Glutamatergic neuron (in vitro differentiated cells): ENCODE data around the gene SLC26A9. TPM values are rescaled to one million over a fixed set of nuclear protein-coding genes. Genes with fewer than 3 reads are reported as not detected.

ENCODE experiments used
- DNase-seq: peaks from one replicate; pipeline ENCODE4 v3.0.0; 2022
- H3K27ac Mint-ChIP-seq: one replicate; pipeline ENCODE4 v1.8.0; 2020; ENCODE audit warnings: mild to moderate bottlenecking, mixed read lengths, inconsistent platforms; ENCODE audit not compliant: unreplicated experiment
- H3K27me3 Mint-ChIP-seq: one replicate; pipeline ENCODE4 v1.8.0; 2020; ENCODE audit warnings: mild to moderate bottlenecking, moderate library complexity, mixed read lengths, inconsistent platforms; ENCODE audit not compliant: unreplicated experiment
- H3K36me3 Mint-ChIP-seq: one replicate; pipeline ENCODE4 v1.8.0; 2020; ENCODE audit warnings: mild to moderate bottlenecking, mixed read lengths, inconsistent platforms; ENCODE audit not compliant: unreplicated experiment
- H3K4me1 Mint-ChIP-seq: one replicate; pipeline ENCODE4 v1.8.0; 2020; ENCODE audit warnings: mild to moderate bottlenecking, low read depth, mixed read lengths, inconsistent platforms; ENCODE audit not compliant: unreplicated experiment
- H3K4me3 Mint-ChIP-seq: one replicate; pipeline ENCODE4 v1.8.0; 2020; ENCODE audit warnings: mild to moderate bottlenecking, mixed read lengths, inconsistent platforms; ENCODE audit not compliant: unreplicated experiment
- H3K9me3 Mint-ChIP-seq: one replicate; pipeline ENCODE4 v1.8.0; 2020; ENCODE audit warnings: mild to moderate bottlenecking, moderate library complexity, mixed read lengths, inconsistent platforms; ENCODE audit not compliant: unreplicated experiment
- total RNA-seq: library from RNA; stranded (reverse); fragmentation: NEBNext Ultra II Directional; extraction: Animal tissue kit (Norgen Biotek cat#: 25700); gene quantifications from one replicate; pipeline ENCODE4 v1.2.1, GENCODE V29; 2021; ENCODE audit not compliant: unreplicated experiment
- TF ChIP-seq, protein P1 (sequence below): fragments of 200-600 bp; sonication (generic); IDR thresholded peaks from one replicate; pipeline ENCODE4 v1.5.0; 2021; ENCODE audit not compliant: partially characterized antibody, unreplicated experiment

SLC26A9 gene
- total RNA-seq, 1 donor from 2014 or later, result not detected

DNA sequence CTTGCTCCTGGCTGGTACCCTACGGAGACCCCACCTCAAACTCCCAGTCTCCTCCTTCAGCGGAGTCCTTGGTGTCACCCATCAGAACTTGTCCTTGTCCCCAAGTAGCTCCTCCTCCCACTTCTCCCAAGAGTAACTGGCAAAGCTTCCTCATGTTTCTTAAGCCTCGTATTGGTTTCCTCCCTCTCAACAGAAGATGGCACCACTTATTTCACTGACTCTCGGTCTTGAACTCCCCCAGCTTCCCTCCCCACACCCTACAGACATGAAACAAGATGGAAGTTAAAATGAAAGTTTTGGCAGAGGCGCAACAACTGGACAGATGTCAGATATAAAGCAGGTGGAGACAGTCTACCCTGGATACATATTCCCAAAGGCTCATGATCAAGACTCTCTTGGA is 46.5 kb upstream of the SLC26A9 start:
- Mint-ChIP-seq H3K27ac (no peak overlapping the region), H3K4me1 (no peaks in the 10 kb centered on the region), H3K27me3 (no peaks in the 10 kb centered on the region), H3K9me3 (peaks cover 1% of the 10 kb centered on the region), H3K36me3 (no peaks in the 10 kb centered on the region), H3K4me3 (no peak overlapping the region)
- no peak for DNase-seq
- TF ChIP-seq, protein P1, sequence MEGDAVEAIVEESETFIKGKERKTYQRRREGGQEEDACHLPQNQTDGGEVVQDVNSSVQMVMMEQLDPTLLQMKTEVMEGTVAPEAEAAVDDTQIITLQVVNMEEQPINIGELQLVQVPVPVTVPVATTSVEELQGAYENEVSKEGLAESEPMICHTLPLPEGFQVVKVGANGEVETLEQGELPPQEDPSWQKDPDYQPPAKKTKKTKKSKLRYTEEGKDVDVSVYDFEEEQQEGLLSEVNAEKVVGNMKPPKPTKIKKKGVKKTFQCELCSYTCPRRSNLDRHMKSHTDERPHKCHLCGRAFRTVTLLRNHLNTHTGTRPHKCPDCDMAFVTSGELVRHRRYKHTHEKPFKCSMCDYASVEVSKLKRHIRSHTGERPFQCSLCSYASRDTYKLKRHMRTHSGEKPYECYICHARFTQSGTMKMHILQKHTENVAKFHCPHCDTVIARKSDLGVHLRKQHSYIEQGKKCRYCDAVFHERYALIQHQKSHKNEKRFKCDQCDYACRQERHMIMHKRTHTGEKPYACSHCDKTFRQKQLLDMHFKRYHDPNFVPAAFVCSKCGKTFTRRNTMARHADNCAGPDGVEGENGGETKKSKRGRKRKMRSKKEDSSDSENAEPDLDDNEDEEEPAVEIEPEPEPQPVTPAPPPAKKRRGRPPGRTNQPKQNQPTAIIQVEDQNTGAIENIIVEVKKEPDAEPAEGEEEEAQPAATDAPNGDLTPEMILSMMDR, result no peak

DNA sequence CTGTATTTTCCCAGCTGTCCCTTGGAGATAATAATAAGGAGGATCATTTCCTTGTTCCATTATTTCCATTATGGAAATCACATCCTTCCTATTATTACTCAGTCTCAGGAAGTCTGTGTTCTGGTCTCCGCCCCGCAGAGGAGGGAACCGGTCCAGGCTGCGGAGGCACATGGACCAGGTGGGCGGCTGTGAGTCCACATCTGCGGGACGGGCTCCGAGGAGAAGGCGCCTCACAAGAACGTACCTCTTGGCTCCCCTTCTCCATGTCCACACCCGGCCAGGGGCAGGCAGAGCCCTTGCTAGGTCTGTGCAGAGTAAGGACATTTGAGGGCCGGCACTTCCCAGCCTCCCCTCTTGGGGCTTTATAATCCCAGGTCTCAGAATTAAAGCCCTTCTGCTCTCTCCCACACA is 45.3 kb upstream of the SLC26A9 start:
- Mint-ChIP-seq H3K27me3 (peaks cover 4% of the 10 kb centered on the region), H3K9me3 (peaks cover 1% of the 10 kb centered on the region), H3K4me3 (no peak overlapping the region), H3K27ac (no peak overlapping the region), H3K36me3 (no peaks in the 10 kb centered on the region), H3K4me1 (peaks cover 2% of the 10 kb centered on the region)
- no peak for DNase-seq
- TF ChIP-seq, protein P1, result no peak

DNA sequence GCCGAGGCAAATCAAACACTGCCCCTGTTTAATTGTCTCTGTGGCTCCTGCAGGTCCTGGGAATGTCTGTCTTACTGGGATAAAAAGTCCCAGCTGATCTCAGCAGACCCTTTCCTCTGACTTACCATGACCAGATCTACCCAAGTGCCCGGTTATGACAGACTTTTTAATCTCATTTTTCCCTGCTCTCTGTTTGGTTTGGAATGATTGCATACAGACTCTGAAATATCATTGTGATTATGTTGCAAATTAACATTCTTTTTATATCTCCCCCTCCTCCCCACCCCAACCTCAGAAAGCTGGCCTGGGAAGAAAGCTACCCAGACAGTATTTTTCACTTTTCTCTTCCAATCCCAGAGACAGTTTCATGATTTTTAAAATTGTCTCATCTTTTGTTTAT is 43.6 kb upstream of the SLC26A9 start:
- Mint-ChIP-seq H3K9me3 (no peaks in the 10 kb centered on the region), H3K4me1 (peaks cover 2% of the 10 kb centered on the region), H3K27ac (no peak overlapping the region), H3K36me3 (peaks cover 5% of the 10 kb centered on the region), H3K4me3 (no peak overlapping the region), H3K27me3 (peaks cover 4% of the 10 kb centered on the region)
- DNase-seq, result no peak
- TF ChIP-seq, protein P1, result no peak

DNA sequence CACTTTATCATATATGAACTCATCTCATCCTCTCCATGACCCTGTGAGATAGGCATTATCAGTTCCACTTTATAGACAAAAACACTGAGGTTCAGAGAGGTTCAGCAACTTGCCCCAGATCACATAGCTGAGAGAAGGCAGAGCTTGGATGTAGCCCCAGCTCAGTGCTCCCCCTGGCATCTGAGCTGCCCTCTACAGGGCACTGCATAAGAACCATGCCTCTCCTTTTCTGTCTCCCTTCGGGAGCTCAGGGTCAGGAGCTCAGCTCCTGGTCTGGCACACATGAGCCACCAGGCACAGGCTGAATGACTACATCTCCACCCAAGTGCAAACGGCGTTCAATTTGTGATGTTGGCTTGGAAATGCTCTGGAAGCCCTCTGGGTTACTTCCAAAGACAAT is 43.0 kb upstream of the SLC26A9 start:
- TF ChIP-seq, protein P1, result no peak
- no peak for DNase-seq
- H3K27ac Mint-ChIP-seq, result no peak overlapping the region
- no peaks in the 10 kb centered on the region for H3K9me3 Mint-ChIP-seq
- peaks cover 7% of the 10 kb centered on the region for H3K36me3 Mint-ChIP-seq
- H3K27me3 Mint-ChIP-seq, result peaks cover 4% of the 10 kb centered on the region
- no peak overlapping the region for H3K4me3 Mint-ChIP-seq
- H3K4me1 Mint-ChIP-seq, result peaks cover 2% of the 10 kb centered on the region

DNA sequence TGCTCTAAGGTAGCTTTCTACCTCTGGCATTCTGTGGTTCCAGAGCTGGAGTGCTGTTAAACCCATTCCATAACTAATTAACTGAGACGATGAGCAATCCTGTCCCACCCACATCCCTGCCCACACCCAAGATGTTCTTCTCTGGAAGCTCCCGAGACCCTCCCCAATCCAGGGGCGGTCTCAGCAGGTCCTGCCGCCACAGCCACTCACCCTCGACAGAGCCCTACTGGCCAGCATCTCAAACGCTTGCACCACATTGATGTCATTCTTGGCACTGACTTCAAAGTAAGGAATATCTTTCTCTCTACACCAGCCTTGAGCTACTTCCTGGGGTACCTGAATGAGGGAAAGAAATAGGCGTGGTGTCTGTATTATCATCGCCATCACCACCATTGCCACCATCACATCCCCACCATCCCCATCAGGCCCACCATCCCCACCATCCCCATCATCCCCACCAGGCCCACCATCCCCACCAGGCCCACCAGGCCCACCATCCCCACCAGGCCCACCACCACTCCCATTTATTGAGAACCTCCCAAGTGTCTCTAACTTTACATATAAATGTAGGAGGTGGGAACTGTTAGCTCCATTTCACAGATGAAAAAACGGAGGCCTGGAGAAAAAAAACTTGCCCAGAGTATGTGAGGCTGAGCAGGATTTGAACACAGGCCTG is 42.2 kb upstream of the SLC26A9 start:
- Mint-ChIP-seq H3K4me1 (peaks cover 2% of the 10 kb centered on the region), H3K4me3 (no peak overlapping the region), H3K27ac (no peak overlapping the region), H3K9me3 (no peaks in the 10 kb centered on the region), H3K27me3 (peaks cover 4% of the 10 kb centered on the region), H3K36me3 (peaks cover 7% of the 10 kb centered on the region)
- TF ChIP-seq, protein P1, result no peak
- no peak for DNase-seq
